ENCODE data around the gene PGAP1. TPM values are rescaled to one million over a fixed set of nuclear protein-coding genes. Genes with fewer than 3 reads are reported as not detected.

The PGAP1 gene
- total and polyA plus RNA-seq, 2 experiments from 2014 or later, result 6.5 to 13.4 TPM

DNA sequence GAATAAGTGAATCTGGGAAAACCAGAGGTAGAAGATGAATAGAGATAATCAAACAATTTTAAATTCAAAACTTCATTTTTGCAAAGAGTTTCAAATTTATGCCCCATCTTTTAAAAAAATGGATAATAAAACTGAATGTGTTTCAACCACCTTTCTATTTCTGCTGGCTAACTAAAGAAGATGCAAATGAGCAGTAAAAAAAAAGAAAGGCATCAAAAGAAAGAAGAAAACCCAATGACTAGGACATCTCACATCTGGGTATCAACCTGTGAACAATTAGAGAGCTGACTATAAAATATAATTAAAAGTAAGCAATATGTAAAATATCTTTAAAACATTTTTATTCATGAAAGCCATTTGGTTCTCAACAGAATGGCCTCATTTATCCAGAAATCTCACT is 2.5 kb downstream of the PGAP1 start:
- TF ChIP-seq CTCF (IDR thresholded peaks at IDR 0.05; ENCODE audit: low read depth, low read length), result no peak
- Histone ChIP-seq H3K36me3 (no peaks in the 10 kb centered on the region), H3K27ac (no peak overlapping the region), H3K4me1 (ENCODE audit: low read depth) (peaks cover 20% of the 10 kb centered on the region), H3K27me3 (no peaks in the 10 kb centered on the region), H3K9me3 (ENCODE audit: low read depth) (no peaks in the 10 kb centered on the region), H3K4me3 (peak overlapping the region; percentile 93)
- DNase-seq (ENCODE audit: low read depth in 1 of 2, low spot score in 1 of 2), result no peak

DNA sequence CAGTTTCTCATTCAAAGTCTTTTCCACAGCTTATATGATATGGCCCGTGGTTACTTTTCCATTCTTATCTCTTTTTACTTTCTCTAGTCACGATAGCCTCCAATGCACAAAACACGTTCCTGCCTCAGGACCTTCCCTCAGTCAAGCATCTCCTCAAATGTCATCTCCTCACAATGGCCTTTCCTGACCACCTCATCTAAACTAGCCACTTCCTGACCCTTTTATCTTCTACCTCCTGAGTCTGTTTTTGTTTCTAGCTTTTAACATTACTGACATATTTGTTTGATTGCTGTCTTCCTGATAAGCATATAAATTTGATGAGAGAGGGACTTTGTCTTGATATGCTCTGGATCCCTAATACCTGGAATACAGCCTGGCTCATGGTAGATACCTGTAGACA is 7.6 kb downstream of the PGAP1 start:
- Histone ChIP-seq H3K9me3 (ENCODE audit: low read depth) (no peaks in the 10 kb centered on the region), H3K4me1 (ENCODE audit: low read depth) (peaks cover 6% of the 10 kb centered on the region), H3K4me3 (no peak overlapping the region), H3K27ac (no peak overlapping the region), H3K27me3 (no peaks in the 10 kb centered on the region), H3K36me3 (peaks cover 15% of the 10 kb centered on the region)
- no peak for TF ChIP-seq CTCF (IDR thresholded peaks at IDR 0.05; ENCODE audit: low read depth, low read length)
- DNase-seq (ENCODE audit: low read depth in 1 of 2, low spot score in 1 of 2), result no peak

GRCh38 chr2:196917802-196918201 is 8.7 kb downstream of the PGAP1 start:
- Histone ChIP-seq H3K27ac (no peak overlapping the region), H3K4me1 (ENCODE audit: low read depth) (peaks cover 6% of the 10 kb centered on the region), H3K9me3 (ENCODE audit: low read depth) (no peaks in the 10 kb centered on the region), H3K27me3 (no peaks in the 10 kb centered on the region), H3K36me3 (peaks cover 23% of the 10 kb centered on the region), H3K4me3 (no peak overlapping the region)
- no peak for TF ChIP-seq CTCF (IDR thresholded peaks at IDR 0.05; ENCODE audit: low read depth, low read length)
- DNase-seq (ENCODE audit: low read depth in 1 of 2, low spot score in 1 of 2), result no peak

- Histone ChIP-seq H3K9me3 (ENCODE audit: low read depth) (no peaks in the 10 kb centered on the region), H3K27me3 (no peaks in the 10 kb centered on the region), H3K4me3 (no peak overlapping the region), H3K36me3 (peaks cover 25% of the 10 kb centered on the region), H3K4me1 (ENCODE audit: low read depth) (peaks cover 6% of the 10 kb centered on the region), H3K27ac (no peak overlapping the region)
- no peak for TF ChIP-seq CTCF (IDR thresholded peaks at IDR 0.05; ENCODE audit: low read depth, low read length)
- DNase-seq (ENCODE audit: low read depth in 1 of 2, low spot score in 1 of 2), result no peak
Observed at GRCh38 chr2:196915507-196916189, 10.9 kb downstream of the PGAP1 start.

DNA sequence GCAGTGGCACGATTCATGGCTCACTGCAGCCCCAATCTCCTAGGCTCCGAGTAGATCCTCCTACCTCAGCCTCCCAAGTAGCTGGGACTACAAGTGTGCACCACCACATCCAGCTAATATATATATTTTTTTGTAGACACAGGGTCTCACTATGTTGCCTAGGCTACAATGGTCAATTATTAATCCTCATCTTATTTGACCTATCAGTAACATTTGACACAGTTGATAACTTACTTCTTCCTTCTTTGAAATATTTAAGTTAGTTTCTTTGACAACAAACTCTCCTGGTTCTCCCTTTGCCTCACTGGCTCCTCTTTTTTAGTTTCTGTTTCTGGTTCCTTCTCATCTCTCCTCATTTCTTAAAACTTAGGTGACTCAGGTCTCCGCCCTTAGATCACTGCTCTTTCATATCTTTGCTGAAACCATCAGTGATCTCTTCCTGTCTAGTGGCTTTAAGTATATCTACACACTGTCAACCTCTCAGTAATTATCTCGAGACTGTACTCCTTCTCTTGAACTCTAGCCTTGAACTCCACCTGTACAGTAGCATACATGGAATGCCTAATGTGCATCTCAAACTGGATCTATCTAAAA is 11.5 kb downstream of the PGAP1 start:
- no peak for TF ChIP-seq CTCF (IDR thresholded peaks at IDR 0.05; ENCODE audit: low read depth, low read length)
- Histone ChIP-seq H3K4me1 (ENCODE audit: low read depth) (peaks cover under 1% of the 10 kb centered on the region), H3K4me3 (no peak overlapping the region), H3K27ac (no peak overlapping the region), H3K36me3 (peaks cover 25% of the 10 kb centered on the region), H3K27me3 (no peaks in the 10 kb centered on the region), H3K9me3 (ENCODE audit: low read depth) (no peaks in the 10 kb centered on the region)
- DNase-seq (ENCODE audit: low read depth in 1 of 2, low spot score in 1 of 2), result no peak
